Temporal lobe (tissue), 2 donors: ENCODE data around the gene EFHD1. TPM values are rescaled to one million over a fixed set of nuclear protein-coding genes. Genes with fewer than 3 reads are reported as not detected.

Experiments used
- small RNA-seq: library from RNA; depleted of rRNA; stranded (forward); fragments of <200 nt; gene quantifications from one replicate; pipeline ENCODE3, GENCODE V24; 2014; ENCODE audit warnings: low replicate concordance
- total RNA-seq: library from RNA; depleted of rRNA; stranded (reverse); fragments of >200 nt; gene quantifications from one replicate; pipeline ENCODE4 v1.2.3, GENCODE V29; 2014

The EFHD1 gene
- total RNA-seq, 1 donor from 2014 or later, result 2.7 TPM

Small RNA genes lying within 50 kb of the gene (small RNA-seq; reads per million reads assigned to genes)
- gene RN7SL359P, result 1.1 reads per million, percentile 77 among the genes with 10 or more reads in this experiment

Other genes starting within 250 kb of the EFHD1 start
- not detected for gene ALPG, start 226.8 kb upstream of the EFHD1 start, total RNA-seq
- gene ALPI, start 177.5 kb upstream of the EFHD1 start, total RNA-seq, result not detected
- gene ECEL1, start 145.8 kb upstream of the EFHD1 start, total RNA-seq, result 1.5 TPM
- under 0.01 TPM for gene PRSS56, start 113.2 kb upstream of the EFHD1 start, total RNA-seq
- not detected for gene CHRND, start 107.4 kb upstream of the EFHD1 start, total RNA-seq
- not detected for gene CHRNG, start 93.9 kb upstream of the EFHD1 start, total RNA-seq
- gene TIGD1, start 83.0 kb upstream of the EFHD1 start, total RNA-seq, result 8.9 TPM
- gene EIF4E2, start 82.9 kb upstream of the EFHD1 start, total RNA-seq, result 30.5 TPM
- 72.5 TPM for gene GIGYF2, start 63.7 kb downstream of the EFHD1 start, total RNA-seq
- gene KCNJ13, start 143.0 kb downstream of the EFHD1 start, total RNA-seq, result 1.2 TPM
- gene SNORC, start 236.7 kb downstream of the EFHD1 start, total RNA-seq, result 0.74 TPM